ENCODE data around the gene VSIR. TPM values are rescaled to one million over a fixed set of nuclear protein-coding genes. Genes with fewer than 3 reads are reported as not detected.
A peak's percentile ranks its signal among the peaks of the same experiment; 100 is the strongest.

The VSIR gene
- total RNA-seq, 1 donor from 2014 or later = 9.1 TPM

DNA sequence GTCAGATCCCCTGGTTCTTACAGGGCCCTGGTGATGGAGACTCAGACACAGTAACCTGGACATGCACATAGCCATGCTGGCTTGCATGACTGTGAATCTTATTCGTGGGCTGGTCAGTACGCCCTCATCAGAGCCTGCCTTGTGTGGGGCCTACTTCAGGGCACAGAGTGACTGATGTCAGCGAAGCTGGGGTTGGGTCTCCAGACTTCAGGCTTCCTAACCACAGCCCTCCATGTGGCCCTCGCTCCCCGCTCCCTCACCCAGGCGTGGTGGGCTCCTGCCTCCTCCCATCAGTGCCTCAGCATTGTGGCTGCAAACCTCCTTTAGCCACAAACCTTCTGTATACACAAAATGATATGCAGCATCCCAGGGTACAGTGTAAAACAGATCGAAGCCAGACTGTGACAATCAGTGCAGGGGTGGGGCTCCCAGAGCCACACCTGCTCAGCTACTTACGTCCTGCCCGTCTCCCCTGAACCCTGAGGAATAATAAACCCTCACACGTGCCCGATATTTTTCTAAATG, 46.7 kb downstream of the VSIR start:
- Mint-ChIP-seq H3K4me1 (peaks cover 29% of the 10 kb centered on the region), H3K36me3 (no peaks in the 10 kb centered on the region), H3K9me3 (no peaks in the 10 kb centered on the region), H3K4me3 (no peak overlapping the region), H3K27me3 (ENCODE audit: low read depth) (no peaks in the 10 kb centered on the region), H3K27ac (no peak overlapping the region)
- DNase-seq (ENCODE audit: low spot score in 2 of 2, unreplicated experiment in 2 of 2) = no peak
- no peak for TF ChIP-seq CTCF (IDR thresholded peaks at IDR 0.05; ENCODE audit: unreplicated experiment)

DNA sequence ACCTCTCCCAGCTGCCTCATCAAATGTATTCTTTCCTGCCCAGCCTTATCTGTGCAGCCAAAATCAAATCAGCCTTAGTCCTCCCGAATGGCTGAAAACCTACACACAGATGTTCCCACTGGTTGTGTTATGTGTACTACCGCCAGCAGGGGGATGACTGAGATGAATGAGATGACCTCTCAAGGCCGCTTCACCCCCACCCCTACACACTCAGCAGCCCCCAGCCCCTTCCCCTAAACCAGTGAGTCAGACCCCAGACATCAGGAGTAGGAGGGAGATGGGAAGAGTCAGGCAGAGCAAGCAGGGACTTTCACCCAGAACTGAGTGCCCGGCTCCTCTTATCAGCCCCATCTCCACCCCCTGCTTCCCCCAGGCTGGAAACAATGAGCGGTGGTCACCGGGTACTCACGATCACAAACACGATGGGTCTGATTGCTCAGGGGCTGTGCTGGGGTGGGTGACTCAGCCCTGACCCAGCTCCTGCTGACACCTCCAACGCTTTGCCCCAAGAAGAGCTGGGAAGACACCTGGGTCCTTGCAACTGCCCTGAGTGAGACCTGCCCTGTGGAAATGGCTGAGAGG, 47.2 kb downstream of the VSIR start:
- no peak overlapping the region for H3K27ac Mint-ChIP-seq
- H3K9me3 Mint-ChIP-seq = no peaks in the 10 kb centered on the region
- no peaks in the 10 kb centered on the region for H3K36me3 Mint-ChIP-seq
- peak; percentile 54 for TF ChIP-seq CTCF (IDR thresholded peaks at IDR 0.05; ENCODE audit: unreplicated experiment)
- no peak overlapping the region for H3K4me3 Mint-ChIP-seq
- no peaks in the 10 kb centered on the region for H3K27me3 Mint-ChIP-seq (ENCODE audit: low read depth)
- no peak for DNase-seq (ENCODE audit: low spot score in 2 of 2, unreplicated experiment in 2 of 2)
- H3K4me1 Mint-ChIP-seq = peaks cover 29% of the 10 kb centered on the region

- no peaks in the 10 kb centered on the region for H3K36me3 Mint-ChIP-seq
- peaks cover 29% of the 10 kb centered on the region for H3K4me1 Mint-ChIP-seq
- no peak overlapping the region for H3K4me3 Mint-ChIP-seq
- DNase-seq (ENCODE audit: low spot score in 2 of 2, unreplicated experiment in 2 of 2) = no peak
- H3K27me3 Mint-ChIP-seq (ENCODE audit: low read depth) = no peaks in the 10 kb centered on the region
- H3K9me3 Mint-ChIP-seq = no peaks in the 10 kb centered on the region
- H3K27ac Mint-ChIP-seq = no peak overlapping the region
- TF ChIP-seq CTCF (IDR thresholded peaks at IDR 0.05; ENCODE audit: unreplicated experiment) = no peak
Measured at GRCh38 chr10:71725249-71725648, 48.1 kb downstream of the VSIR start.

GRCh38 chr10:71724539-71724938, 48.8 kb downstream of the VSIR start:
- H3K27me3 Mint-ChIP-seq (ENCODE audit: low read depth) = no peaks in the 10 kb centered on the region
- no peaks in the 10 kb centered on the region for H3K36me3 Mint-ChIP-seq
- no peaks in the 10 kb centered on the region for H3K9me3 Mint-ChIP-seq
- no peak overlapping the region for H3K4me3 Mint-ChIP-seq
- H3K4me1 Mint-ChIP-seq = peaks cover 28% of the 10 kb centered on the region
- DNase-seq (ENCODE audit: low spot score in 2 of 2, unreplicated experiment in 2 of 2) = no peak
- no peak for TF ChIP-seq CTCF (IDR thresholded peaks at IDR 0.05; ENCODE audit: unreplicated experiment)
- no peak overlapping the region for H3K27ac Mint-ChIP-seq

GRCh38 chr10:71723311-71723710, 50.0 kb downstream of the VSIR start:
- no peak for TF ChIP-seq CTCF (IDR thresholded peaks at IDR 0.05; ENCODE audit: unreplicated experiment)
- Mint-ChIP-seq H3K4me1 (peaks cover 17% of the 10 kb centered on the region), H3K27me3 (ENCODE audit: low read depth) (no peaks in the 10 kb centered on the region), H3K4me3 (no peak overlapping the region), H3K9me3 (no peaks in the 10 kb centered on the region), H3K27ac (no peak overlapping the region), H3K36me3 (no peaks in the 10 kb centered on the region)
- DNase-seq (ENCODE audit: low spot score in 2 of 2, unreplicated experiment in 2 of 2) = no peak

All from mesothelial cell of epicardium (in vitro differentiated cells).